Stimulated activated CD8-positive, alpha-beta memory T cell treated with anti-CD3 and anti-CD28 coated beads, Interleukin-12 subunit alpha, Interleukin-12 subunit beta, amount 100 ng/mL, for 1 hour (primary cell): ENCODE data around the gene NRXN3.
A peak's percentile ranks its signal among the peaks of the same experiment; 100 is the strongest.
"Not testable (repeated sequence)": the region's sequence is repeated elsewhere in the genome, so short reads cannot be mapped to it uniquely, and the experiment has no call there.

Experiments
- DNase-seq: peaks from one replicate; pipeline ENCODE4 v3.0.0-alpha.2; 2020; ENCODE audit warnings: low read depth

Gene NRXN3

DNA sequence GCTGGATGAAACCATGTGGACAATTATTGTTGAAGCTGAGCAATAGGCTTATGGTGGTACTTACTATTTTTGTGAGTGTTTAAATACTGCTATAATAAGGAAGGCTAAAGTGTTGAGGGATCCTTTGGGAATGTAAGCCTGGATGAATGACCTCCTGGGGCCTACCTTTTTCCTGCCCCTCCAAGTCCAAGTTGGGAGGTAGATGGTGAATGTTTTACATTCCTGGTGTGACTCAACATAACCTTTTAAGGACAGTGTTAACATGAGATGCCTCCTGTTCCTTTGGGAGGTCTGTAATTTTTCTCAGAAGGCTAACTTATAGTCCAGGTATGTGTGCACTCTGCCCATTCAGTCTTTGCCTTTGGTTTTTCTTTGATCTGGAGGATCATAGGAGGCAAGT lies 315.9 kb downstream of the NRXN3 start:
- no peak for DNase-seq

DNA sequence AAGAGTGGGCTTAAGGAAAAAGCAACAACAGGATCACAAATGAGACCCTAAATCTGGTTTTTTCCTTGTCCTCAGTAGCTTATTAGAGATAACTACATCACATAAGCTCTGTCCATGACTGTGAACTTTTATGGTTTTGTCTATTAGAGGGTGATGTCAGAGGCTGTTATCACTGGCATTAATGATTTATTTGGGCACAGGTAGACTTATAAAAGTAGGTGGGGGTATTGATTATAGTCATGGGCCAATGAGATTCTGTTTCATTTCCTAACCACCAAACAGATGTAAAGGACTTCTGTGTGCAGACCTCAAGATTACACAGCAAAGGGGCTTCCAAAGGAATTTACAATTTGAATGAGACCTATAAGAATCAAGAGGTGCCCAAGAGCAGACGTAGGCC lies 316.4 kb downstream of the NRXN3 start:
- no peak for DNase-seq

DNA sequence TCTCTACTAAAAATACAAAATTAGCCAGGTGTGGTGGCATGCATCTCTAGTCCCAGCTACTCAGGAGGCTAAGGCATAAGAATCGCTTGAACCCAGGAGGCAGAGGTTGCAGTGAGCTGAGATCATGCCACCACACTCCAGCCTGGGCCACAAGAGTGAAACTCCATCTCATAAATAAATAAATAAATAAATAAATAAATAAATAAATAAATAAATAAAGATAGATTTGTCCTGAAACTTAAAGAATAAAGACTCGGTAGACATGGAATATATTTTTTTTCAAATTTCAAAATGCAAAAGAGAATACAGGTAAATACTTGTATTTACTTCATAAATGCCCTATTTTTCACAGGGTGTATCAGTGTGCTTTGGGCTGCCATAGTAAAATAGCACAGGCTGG lies 317.4 kb downstream of the NRXN3 start:
- DNase-seq: not testable (repeated sequence)

DNA sequence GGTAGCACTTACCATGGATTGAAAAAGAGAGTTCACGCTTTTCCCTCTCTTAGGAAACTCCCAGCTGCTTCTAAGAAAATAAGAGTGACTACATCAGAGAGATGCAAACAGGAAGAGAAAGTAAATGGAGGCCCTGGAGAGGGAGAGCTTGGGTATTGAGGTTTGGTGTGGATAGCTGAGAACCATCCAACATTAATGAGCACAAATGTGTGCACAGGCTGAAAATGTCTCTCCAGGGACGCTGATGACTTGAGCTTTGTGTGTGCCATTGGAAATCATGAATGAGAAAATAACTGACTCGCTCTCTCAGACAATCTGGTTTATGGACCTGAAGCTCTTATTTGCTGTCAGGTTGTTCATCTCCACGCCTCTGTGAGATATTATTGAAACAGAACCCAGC lies 318.8 kb downstream of the NRXN3 start:
- DNase-seq: no peak

DNA sequence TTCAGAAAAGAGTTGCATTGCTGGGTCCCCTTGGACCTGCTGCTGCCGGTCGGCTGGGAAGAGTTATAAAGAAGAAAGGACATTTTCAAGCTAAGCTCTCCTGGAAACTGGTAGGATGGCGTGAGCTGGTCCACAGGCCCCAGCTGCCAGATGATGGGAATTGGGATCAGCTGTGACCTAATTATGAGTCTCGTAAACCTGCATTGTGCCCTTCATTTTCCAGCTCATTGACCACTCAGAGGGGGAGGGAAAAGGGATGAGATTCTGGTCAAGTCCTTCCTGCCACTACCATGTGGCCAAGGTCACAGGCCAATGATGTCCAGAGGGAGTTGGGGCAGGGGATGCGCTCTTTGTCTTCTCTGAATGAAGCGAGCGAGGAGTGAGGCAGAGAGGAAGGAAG lies 320.9 kb downstream of the NRXN3 start:
- DNase-seq: no peak

DNA sequence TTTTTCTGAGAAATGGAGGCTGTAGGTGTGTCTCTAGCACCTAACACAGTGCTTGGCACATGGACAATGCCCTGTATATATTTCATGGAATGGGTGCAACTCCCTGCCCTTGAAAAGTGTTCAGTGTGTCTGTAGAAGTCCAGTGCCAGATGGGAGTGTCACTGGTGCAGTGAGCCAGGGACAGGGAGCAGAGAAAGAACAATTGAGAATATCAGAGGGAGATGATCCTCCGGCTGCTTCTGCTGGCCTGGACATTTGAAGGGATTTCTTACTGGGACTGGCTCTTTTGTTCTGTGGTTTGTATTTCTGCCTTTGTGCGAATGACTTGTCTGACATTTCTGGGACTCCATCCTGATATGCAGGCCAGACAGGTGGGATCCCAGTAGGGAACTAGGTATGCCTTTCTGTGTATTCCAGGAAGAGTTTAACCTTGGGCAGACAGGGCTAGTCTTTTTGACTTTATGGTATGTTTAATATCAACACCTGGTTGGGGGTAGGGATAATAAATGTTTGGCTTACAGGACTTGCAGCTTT lies 328.0 kb downstream of the NRXN3 start:
- DNase-seq: no peak

DNA sequence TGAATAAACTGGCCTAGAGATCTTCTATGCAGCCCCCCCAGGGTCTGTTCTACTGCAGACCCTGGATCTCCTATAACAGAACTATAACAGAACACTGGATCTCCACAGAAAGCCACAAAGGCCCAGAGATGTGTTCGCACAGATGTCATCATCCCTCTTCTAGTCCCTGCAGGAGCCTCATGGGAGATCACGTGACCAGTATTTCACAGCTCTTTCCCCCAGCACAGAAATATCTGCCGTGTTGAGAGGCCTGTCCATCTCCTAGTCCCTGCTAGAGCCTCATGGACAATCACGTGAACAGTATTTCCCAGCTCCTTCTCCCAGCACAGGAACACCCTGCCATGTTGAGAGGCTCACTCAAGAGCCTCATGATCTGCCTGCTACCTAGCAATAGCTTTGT lies 331.7 kb downstream of the NRXN3 start:
- no peak for DNase-seq

DNA sequence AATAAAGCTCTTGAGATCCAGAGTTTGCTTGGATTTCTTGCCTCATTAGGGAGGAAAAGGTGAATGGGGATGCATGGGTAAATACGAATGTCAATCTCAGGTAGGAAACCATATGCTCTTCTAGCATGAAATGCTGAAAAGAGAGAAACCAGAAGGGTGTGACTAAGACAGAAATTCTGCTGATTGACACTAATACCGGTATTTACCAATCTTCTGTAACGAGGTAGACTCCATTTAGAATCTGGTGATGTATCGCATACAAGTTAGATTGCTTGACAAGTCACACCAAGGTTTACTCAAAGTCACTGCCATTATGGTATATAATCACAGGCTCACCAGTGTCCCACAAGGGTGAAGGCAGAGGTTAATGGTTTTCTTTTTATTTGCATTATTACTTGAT lies 337.9 kb downstream of the NRXN3 start:
- no peak for DNase-seq

DNA sequence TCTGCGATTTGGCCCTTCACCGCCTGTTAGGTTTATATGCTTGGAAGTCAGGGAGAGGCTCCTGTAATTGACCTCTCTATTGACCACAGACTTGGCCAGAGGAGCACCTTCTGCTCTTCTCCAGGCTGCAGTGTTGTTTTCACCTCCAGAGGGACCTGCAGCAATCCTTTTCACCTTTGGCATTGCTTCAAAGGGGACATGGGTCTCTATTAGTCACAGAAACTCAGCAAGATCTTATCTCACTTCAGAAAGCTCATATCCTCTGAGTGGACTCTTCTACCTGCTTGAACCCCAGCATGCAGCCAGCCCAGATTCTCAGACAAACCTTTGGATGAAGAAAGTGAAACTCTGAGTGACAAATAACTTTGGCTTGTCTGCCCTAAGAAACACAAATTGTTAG lies 339.3 kb downstream of the NRXN3 start:
- no peak for DNase-seq

DNA sequence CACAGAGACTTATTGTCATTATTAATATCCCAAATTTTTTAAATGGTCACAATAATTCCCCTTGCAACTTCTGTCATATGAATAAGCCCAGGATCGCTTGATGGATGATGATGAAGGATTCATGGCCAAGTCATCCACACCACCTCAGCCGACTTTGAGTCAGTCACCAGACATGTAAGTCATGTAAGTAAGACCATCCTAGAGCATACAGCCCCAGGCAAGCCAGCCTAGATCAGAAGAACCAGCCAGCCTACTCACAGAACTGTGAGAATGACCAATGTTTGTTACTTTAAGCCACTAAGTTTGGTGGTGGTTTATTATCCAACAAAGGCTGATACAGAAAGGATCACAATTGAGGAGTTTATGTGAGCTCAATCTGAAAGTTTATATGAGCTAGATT lies 341.8 kb downstream of the NRXN3 start:
- no peak for DNase-seq

DNA sequence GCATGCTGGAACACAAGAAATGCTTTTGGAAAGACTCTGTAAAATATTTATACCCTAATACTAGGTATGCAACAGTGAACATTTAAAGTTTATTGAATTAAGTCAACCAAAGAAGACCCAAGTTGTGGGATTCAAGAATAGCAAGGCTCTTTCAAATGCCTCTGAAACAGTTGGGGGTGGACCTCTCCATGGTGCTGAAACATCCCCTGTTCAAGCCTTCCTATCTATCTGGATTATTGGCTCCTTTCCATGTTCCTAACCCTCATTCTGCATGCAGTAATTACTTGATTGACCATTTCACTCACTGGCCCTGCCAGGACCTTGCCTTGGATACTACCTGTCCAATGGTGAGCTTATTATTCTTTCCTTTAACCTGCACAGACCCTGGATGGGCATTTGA lies 349.7 kb downstream of the NRXN3 start:
- DNase-seq: no peak

DNA sequence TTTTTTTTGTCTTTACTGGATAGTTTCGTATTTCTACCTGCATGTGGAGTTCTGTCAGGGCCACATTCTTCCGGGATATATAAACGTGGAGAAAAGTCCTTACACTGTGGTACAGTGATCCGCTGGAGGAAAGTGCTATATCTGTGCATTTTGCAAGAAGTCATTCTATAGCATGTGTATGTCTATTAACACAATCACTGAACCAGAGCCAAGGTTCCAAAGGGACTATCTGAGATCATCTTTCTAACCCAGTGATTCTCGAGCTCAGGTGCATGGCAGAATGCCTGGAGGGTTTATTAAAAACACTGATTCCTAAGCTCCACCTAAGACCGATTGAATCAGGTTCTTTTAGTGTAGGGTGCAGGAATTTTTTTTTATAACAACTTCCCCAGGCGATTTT lies 354.0 kb downstream of the NRXN3 start:
- DNase-seq: no peak

DNA sequence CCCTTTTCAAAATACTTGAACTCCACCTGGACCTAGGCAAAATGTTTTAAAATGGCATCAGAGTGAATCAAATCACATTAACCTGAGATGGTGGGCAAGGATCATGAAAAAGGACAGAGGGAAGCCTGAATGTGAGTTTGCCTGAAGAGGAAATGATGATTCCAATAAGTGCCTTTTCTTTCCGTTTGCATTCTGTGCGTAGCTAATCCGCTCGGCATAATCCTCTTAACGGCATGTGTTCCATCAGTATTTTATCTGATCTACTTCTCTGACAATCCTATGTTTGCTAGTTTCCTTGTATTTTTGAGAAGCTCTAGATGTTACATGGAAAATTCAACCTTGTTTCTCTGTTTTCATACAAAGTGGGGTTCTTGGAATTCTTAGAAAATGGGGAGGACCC lies 354.6 kb downstream of the NRXN3 start:
- no peak for DNase-seq

DNA sequence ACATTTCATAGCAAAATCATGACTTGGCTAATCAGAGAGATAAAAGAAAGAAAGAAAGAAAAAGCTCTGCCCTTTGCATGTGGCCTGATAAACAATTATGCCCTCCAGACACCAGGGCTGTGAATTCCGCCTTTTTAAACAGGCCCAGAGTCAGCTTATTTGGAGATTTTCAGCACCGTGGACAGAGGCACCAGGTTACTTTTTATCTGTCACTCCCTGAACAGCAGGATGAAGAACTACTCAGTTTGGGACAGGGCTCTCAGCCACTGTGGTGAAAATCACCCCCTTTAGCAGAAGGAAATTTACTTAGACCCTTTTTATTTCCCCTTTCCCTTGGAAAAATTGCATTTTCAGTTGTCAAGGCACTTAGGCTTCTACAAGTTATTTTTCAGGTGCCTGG lies 359.9 kb downstream of the NRXN3 start:
- DNase-seq: no peak

DNA sequence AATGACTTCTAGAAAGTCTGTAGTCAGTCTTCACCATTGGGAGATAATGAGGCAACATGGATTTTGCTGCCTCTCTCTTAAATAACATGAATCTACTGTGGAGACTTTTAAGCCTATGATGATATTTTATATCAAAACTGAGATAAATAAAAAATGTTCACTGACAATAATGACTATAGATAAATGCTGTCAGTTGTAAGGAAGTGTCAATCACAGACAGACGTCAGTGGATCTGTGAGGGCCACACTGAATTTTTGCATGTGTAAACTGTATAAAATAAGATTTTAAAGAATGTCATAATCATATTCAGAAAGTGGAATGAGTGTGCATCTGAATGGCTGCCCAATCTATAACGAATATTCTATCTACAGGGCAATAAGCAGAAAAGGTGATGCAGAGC lies 364.0 kb downstream of the NRXN3 start:
- DNase-seq: no peak

DNA sequence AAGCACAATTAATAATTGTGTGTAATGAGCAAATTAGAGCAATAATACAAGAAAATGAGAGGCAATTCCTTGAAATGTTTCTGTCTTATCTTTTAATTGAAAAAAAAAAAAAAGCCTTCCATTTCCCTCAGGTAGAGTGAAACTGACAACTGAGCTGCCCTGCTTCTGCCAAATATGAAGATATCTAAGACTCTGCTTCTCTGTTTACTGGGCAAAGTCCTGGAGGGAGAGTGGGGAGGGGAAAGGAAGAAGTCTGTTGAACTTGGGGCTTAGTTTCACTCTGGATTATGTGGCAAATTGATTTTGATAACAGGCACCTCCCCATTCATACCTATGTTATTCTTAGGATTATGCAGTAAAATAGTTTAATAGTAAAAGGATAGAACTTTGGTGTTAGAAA lies 364.9 kb downstream of the NRXN3 start:
- no peak for DNase-seq

DNA sequence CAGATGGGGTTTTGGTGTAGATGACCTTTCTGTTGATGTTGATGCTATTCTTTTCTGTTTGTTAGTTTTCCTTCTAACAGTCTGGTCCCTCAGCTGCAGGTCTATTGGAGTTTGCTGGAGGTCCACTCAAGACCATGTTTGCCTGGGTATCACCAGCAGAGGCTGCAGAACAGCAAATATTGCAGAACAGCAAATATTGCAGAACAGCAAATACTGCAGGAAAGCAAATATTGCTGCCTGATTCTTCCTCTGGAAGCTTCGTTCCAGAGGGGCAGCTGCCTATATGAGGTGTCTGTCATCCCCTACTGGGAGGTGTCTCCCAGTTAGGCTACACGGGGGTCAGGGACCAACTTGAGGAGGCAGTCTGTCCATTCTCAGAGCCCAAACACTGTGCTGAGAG lies 371.6 kb downstream of the NRXN3 start:
- DNase-seq: not testable (repeated sequence)

DNA sequence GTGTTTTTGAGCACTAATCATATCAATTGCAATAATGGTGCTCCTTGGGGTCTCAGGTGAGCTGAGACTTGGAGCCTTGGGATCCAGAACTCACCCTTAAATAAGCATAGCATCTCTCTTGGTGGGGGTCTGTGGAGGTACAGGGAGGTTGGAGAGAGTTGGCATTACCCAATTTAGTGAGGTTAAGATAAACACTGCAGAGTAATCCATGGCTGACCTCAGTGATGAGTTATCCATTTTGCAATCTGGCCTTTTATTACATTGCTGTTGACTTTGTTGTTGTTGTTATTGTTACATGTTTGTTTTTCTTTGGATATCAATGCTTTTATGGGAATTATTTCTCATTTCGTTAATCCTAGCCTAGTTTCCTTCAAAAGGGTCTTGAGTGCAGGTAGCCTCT lies 373.3 kb downstream of the NRXN3 start:
- no peak for DNase-seq

DNA sequence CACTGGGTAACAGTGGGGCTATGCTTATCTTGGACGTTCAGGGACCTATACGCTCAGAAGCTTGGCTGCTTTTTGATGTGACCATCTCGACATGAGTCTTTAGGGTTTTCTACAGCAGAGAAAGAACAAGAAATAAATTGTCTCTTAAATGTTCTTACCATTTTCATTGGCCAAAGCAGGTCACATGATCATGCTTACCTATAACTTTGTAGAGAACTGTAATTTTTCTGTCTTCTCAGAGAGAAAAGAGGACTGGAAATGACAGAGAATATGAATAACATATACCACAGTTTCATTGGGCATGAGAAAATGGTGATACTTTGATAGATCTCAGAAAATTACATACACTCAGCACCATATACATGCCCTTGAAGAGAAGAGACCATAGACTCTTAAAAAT lies 390.9 kb downstream of the NRXN3 start:
- no peak for DNase-seq

DNA sequence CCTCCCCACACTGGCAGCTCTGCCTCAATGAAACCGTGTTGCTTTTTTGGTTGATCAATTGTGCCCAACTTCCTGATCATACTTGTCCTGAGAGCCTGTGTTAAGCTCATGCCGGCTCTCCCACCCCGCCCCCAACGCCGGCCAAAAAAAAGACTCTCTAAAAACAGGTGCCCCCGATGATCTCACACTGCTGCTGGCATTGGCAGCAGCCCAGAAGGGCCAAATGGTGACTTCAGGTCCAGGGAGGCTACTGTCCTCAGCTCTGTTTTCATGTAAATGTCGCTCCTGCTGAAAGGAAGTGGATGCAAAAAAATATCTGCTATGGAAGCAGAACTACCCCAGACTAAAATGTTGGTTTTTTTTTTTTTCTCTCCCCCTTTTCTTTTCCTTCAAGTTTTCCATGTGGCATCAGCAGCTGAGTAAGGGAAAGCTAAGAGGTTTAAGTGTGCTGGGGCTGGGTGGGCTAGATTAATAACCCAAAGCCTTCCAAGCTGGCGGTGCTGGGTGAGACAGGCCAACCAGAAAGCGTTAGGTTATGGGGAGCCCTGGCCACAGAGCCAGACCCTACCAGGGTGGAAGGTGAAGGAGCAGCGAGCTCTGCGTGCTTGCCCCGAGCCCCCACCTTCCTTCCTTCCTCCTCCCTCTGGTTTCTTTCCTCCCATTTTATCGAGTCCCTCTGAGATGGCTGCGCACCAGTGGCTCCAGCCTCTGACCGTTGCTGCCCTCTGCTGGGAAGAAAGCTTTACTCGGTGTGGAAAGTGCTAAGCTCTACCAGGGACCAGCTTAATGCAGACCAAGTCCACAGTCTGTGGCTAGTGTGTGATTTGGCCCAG lies 396.1 kb downstream of the NRXN3 start:
- DNase-seq: peak; percentile 25

DNA sequence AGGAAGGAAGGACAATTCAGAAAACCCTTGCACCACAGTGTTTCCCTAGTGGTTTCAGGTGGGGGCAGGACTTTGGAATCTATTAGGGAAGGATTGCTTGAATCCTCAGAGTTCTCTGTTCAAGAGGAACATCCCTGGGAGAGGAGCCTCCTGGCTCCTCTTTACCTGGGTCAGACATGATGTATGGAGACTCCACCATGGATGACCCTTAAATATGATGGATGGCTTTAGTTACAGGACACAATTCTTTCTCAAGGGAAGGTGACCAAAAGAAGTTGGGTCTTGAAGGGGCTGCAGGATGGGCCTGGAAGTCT lies 396.6 kb downstream of the NRXN3 start:
- DNase-seq: no peak

DNA sequence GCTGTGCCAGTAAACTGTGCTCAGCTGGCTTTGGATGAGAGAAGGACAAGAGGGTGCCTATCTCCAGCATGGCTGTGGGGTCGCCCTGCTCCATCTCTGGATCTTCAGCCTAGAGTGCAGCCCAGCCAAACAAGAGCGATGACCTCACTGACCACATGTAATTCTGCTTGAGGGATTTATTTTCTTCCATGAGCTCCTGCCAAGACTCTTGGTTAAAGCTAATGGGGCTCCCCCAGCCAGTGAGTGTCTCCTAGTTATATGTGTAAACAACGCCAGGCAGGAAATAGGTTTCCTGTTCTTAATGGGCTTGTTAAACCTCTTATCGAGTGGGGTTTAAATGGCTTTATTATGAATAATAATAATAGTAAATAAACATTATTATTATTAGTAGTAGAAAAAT lies 397.2 kb downstream of the NRXN3 start:
- no peak for DNase-seq

DNA sequence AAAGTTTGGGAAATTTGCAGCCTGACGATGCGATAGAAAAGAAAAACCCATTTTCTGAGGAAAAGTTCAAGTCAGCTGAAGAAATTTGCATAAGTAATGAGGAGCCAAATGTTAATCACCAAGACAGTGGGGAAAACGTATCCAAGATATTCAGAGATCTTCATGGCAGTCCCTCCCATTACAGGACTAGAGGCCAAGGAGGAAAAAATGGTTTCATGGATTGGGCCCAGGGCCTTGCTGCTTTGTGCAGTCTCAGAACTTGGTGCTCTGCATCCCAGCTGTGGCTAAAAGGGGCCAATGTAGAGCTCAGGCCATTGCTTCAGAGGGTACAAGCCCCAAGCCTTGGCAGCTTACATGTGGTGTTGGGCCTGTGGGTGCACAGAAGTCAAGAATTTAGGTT lies 403.6 kb downstream of the NRXN3 start:
- DNase-seq: not testable (repeated sequence)

DNA sequence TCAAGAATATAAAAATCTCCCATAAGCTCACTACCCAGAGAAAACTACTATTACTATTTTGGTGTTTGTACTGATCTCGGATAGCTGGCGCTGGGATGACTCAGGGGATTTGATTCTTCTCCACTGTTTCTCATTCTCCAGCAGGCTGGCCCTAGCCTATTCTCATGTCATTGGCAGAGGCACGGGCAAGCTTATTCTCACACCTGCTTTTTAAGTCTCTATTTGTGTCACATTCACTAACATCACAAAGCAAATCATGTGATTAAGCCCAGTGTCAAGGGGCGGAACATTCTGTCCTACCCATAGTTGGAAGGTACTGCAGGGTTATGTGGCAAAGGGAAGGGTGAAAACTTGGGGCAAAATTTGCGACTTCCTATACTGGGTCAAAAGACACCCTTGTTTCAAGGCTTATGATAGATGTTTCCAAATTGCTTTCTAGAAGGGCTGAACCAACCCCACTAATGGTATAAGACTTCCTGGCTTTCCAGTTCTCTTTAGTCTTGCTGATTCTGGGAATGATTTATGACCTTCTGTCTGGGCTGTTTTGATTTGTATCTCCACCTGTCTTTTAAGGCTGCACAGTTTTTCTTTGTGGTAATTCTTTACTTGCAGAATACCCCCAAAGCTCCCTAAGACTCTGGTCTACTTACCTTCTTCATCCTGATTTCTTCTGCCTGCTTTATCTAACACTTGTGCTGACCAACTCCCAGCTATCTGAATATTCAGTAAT lies 406.4 kb downstream of the NRXN3 start:
- no peak for DNase-seq
